NB4 (cell line): Measurements from ENCODE around the gene PAM16.
"Not testable (repeated sequence)": the region's sequence is repeated elsewhere in the genome, so short reads cannot be mapped to it uniquely, and the experiment has no call there.

Experiments
- CTCF ChIP-seq: IDR thresholded peaks from one replicate; pipeline ENCODE4 v1.5.1; 2012; ENCODE audit warnings: low read depth, low read length
- MYC ChIP-seq: IDR thresholded peaks from 2 replicates; pipeline ENCODE4 v1.6.1; 2011; ENCODE audit warnings: low read depth, low read length
- POLR2A ChIP-seq: IDR thresholded peaks from 2 replicates; pipeline ENCODE4 v1.6.1; 2011; ENCODE audit warnings: mild to moderate bottlenecking; ENCODE audit not compliant: insufficient read length; ENCODE audit errors: extremely low read depth
- TF ChIP-seq, protein P1 (sequence below): IDR thresholded peaks from 2 replicates; pipeline ENCODE4 v1.6.1; 2011; ENCODE audit warnings: low read depth, low read length

- TF ChIP-seq POLR2A, CTCF, MYC: not testable (repeated sequence)
- TF ChIP-seq, protein P1, sequence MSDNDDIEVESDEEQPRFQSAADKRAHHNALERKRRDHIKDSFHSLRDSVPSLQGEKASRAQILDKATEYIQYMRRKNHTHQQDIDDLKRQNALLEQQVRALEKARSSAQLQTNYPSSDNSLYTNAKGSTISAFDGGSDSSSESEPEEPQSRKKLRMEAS, result not testable (repeated sequence)
These were observed 6.7 kb downstream of the PAM16 start for GRCh38 chr16:4344300-4344982.
